DLD1 (cell line): ENCODE data around the gene PMF1.
"Not testable (repeated sequence)": the region's sequence is repeated elsewhere in the genome, so short reads cannot be mapped to it uniquely, and the experiment has no call there.

Source experiments
- in situ Hi-C: cut with HindIII; loops from 2 replicates; pipeline ENCODE4 v1.10.0; 2017; ENCODE audit warnings: low sequenced_read_pairs

The PMF1 gene

DNA sequence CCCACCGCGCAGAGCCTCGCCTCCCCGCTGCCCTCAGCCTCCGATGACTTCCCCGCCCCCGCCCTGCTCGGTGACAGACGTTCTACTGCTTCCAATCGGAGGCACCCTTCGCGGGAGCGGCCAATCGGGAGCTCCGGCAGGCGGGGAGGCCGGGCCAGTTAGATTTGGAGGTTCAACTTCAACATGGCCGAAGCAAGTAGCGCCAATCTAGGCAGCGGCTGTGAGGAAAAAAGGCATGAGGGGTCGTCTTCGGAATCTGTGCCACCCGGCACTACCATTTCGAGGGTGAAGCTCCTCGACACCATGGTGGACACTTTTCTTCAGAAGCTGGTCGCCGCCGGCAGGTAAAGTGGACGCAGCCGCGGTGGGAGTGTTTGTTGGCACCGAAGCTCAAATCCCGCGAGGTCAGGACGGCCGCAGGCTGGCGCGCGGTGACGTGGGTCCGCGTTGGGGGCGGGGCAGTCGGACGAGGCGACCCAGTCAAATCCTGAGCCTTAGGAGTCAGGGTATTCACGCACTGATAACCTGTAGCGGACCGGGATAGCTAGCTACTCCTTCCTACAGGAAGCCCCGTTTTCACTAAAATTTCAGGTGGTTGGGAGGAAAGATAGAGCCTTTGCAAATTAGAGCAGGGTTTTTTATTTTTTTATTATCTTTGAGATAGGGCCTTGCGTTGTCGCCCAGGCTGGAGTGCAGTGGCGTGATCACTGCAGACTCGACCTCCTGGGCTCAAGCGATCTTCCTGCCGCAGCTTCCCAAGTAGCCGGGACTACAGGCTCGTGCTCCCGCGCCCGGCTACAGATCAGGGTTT lies at the start of gene PMF1:
Gene PMF1 (plus strand): TSS at position 175 of the 811 bp plus-strand sequence. CDS start 9 bp downstream, at position 184.
- in situ Hi-C loops: no loop called here

- in situ Hi-C loops: no loop called here
These were observed 49.1 kb upstream of the PMF1 start for GRCh38 chr1:156163712-156164111.

GRCh38 chr1:156164125-156164831 lies 48.5 kb upstream of the PMF1 start:
- in situ Hi-C loops: no loop called here

- in situ Hi-C loops: no loop called here
These were observed 47.7 kb upstream of the PMF1 start for GRCh38 chr1:156165083-156165482.

DNA sequence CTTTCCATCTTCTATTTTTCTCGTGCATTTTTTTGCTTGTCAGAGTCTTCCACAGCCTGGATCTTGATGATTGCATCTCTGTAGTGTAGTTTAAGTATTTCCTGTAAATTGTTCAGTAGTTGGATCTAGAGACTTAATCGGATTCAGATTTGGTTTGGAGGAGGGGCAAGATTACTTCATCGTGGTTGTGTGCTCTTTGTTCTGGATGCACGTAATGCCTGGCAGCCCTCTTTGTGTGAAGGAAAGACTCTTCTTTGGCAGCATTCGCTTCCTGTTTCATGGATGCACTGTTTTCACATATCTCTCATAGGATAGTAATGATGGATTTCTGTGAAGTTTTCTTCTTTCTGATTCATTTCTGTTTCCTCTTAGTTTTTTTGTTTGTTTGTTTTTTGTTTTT lies 45.3 kb upstream of the PMF1 start:
- in situ Hi-C loops: no loop called here

GRCh38 chr1:156172696-156173470 lies 39.9 kb upstream of the PMF1 start:
- in situ Hi-C loops: no loop called here

- in situ Hi-C loops: no loop called here
These were observed 36.1 kb upstream of the PMF1 start for GRCh38 chr1:156176610-156177210.

- in situ Hi-C loops: no loop called here
These were observed 34.7 kb upstream of the PMF1 start for GRCh38 chr1:156177919-156178654.

DNA sequence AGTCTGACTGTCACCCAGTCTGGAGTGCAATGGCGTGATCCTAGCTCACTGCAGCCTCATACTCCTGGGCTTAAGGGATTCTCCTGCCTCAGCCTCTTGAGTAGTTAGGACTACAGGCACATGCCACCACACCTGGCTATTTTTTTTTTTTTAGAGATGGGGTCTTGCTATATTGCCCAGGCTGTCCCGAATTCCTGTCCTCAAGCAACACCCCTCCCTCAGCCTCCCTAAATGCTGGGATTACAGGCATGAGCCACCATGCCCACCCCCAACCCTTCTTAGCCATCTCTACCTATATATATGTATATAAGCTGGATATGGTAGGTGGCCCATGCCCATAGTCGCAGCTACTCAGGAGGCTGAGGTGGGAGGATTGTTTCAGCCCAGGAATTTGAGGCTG lies 32.3 kb upstream of the PMF1 start:
- in situ Hi-C loops: no loop called here

DNA sequence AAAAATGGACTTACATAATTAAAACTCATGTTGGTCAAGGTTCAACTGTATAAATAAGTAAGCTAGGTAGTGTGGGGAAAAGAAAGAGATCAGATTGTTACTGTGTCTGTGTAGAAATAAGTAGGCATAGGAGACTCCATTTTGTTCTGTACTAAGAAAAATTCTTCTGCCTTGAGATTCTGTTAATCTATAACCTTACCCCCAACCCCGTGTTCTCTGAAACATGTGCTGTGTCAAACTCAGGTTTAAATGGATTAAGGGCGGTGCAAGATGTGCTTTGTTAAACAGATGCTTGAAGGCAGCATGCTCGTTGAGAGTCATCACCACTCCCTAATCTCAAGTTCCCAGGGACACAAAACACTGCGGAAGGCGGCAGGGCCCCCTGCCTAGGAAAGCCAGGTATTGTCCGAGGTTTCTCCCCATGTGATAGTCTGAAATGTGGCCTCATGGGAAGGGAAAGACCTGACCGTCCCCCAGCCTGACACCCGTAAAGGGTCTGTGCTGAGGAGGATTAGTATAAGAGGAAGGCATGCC lies 31.3 kb upstream of the PMF1 start:
- in situ Hi-C loops: not testable (repeated sequence)

- in situ Hi-C loops: not testable (repeated sequence)
These were observed 30.6 kb upstream of the PMF1 start for GRCh38 chr1:156182010-156182779.

GRCh38 chr1:156186347-156187177 lies 26.2 kb upstream of the PMF1 start:
- in situ Hi-C loops: not testable (repeated sequence)

DNA sequence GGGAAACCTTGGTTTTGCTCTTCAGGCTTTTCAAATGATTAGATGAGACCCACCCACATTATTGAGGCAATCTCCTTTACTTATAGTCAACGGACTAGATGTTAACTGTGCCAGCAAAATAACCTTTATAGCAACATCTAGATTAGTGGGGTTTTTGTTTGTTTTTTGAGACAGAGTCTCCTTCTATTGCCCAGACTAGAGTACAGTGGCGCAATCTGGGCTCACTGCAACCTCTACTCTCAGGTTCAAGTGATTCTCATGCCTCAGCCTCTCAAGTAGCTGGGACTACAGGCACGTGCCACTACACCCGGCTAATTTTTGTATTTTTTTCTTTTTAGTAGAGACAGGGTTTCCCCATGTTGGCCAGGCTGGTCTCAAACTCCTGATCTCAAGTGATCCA lies 22.5 kb upstream of the PMF1 start:
- in situ Hi-C loops: not testable (repeated sequence)

GRCh38 chr1:156191292-156191964 lies 21.4 kb upstream of the PMF1 start:
- in situ Hi-C loops: no loop called here

DNA sequence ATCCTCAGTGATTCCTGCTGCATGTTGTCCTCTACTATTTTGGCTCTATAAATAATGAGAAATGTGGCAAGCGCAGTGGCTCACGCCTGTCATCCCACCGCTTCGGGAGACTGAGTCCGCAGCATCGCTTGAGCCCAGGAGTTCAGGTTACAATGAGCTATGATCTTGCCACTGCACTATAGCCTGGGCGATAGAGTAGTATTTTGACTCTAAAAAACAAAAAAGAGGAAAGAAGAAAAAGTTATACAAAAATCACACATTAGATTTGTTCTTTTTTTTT lies 19.7 kb upstream of the PMF1 start:
- in situ Hi-C loops: no loop called here

DNA sequence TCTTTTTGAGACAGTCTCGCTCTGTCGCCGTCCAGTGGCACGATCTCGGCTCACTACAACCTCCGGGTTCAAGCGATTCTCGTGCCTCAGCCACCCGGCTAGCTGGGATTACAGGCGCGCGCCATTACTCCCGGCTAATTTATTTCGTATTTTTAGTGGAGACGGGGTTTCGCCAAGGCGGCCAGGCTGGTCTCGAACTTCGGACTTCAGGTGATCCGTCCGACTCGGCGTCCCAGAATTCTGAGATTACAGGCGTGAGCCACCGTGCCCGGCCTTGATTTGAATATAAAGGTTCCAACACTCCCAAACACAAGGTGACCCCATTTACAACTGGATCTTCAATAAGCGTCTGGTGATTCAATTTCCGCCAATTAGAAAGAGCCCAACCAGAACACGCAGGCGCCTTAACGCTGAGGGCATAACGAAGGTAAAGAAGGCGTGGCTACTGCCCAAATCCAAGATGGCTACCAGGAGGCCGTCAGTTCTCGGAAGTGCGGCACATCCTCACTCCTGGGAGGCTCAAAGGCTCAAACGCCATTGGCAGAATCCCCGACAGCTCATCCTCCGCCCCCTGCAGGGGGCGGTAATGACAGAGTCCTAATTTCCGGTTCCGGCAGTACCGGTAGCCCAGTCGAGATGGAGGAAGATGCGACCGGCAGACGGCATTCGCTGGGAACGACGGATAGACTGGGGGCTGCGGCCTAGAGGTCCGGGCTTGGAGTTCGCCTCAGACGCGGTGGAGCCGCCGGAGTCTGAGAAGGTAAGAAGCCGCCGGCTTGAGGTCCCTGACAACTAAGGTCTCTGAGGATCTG lies 19.1 kb upstream of the PMF1 start, which contains the start of gene SLC25A44:
Gene SLC25A44 (plus strand): TSS at position 617 of the 812 bp plus-strand sequence. CDS start 5,744 bp downstream, outside the sequence.
- in situ Hi-C loops: no loop called here

- in situ Hi-C loops: no loop called here
These were observed 18.5 kb upstream of the PMF1 start for GRCh38 chr1:156194300-156194652.
